HG03097 (cell line): ENCODE data around the gene RIT1.

Experiments used
- ATAC-seq: cut with Tn5 transposase; IDR thresholded peaks from one replicate; pipeline ENCODE4 v1.9.1; 2021; ENCODE audit not compliant: unreplicated experiment, low FRiP score

The RIT1 gene

DNA sequence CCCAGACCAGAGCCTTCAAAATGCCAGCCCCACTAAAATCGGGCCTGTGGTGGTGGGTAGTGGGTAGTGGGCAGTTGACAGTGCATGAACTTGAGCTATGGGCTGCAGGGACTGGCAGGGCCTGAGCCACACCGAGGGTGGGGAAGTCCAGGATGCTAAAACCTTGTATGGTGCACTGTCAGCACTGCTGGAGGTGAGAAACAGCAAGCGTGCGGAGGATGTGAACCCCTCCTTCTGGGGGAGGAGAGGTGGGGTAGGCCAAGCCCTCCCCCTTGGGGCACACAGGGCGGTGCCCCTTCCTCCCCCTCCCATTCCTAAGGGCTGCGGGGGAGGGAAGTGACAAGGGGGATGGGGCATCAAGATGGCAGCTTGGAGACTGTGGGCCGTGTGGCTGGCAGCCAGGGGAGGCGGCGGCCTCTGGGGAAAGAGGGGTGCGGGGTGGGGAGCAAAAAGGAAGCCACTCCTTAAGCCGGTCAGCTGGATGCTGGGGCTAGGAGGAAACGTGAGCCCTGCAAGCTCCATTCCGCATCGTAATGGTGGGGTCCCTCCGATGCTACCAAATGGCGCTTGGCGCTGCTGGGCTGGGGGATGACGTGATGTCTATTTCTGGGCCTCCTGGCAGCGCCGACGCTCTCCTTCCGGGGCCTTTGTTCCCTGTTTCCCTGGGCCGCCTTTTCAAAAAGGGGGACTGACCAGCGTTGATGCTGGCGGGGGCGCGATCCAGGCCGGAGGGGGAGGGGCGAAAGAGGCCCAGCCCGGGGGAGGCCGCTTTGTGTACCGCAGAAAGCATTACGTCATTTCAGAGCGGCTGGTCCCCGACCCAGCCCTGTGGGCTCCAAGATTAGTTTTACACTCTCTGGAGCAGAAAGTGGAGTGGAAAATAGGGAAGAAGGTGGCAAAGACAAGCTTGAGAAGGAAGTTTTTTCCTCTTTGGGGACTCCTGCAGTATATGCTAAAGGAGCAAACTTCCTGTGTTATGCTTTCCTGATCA lies 51.0 kb downstream of the RIT1 start:
- peak; percentile 11 for ATAC-seq

DNA sequence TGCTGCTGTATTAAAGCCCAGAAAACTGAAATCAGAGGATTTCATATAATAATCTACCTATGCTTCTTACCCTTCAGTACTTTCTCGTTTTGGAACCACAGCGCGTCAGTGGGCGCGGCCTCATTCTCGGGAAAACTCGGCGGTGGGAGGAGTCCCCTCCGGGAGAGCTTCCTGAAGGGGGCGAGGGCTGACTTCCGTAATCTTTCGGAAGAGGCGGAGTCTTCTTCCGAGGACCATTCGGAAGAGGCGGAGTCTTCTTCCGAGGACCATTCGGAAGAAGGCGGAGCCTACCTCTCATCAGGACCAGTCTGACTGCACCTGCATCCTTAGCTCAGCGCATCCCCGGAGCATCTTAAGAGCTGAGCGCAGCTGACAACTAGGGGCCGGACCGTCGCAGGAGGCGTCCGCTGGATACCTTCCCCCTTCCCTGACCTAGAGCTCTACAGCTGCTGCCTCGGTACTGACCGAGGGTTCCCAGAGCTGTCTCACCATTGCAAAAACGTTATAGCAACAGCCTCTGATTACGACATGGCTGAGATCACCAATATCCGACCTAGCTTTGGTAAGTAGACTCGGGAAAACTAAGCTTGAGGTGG lies 51.8 kb downstream of the RIT1 start, which contains the start of gene SYT11:
Gene SYT11, plus strand, starts transcription at position 334 of the 596 bp plus-strand sequence. Its CDS starts 195 bp downstream, at position 529.
- ATAC-seq = peak; percentile 71

DNA sequence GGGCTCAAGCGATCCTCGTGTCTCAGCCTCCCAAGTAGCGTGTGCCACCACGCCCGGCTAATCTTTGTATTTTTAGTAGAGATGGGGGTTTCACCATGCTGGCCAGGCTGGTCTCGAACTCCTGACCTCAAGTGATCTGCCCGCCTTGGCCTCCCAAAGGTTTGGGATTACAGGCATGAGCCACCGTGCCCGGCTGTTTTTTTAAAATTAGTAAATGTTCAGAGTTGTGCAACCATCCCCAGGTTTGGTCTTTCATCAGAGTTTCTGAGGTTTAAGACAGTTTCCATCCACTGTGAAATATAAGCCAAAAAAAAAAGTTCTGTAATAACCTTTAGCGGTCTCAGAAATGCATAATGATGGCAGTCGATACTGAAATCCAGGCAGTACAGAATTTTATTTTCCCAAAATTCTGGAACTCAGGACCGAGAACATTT lies 52.3 kb downstream of the RIT1 start:
- peak; percentile 0 for ATAC-seq

DNA sequence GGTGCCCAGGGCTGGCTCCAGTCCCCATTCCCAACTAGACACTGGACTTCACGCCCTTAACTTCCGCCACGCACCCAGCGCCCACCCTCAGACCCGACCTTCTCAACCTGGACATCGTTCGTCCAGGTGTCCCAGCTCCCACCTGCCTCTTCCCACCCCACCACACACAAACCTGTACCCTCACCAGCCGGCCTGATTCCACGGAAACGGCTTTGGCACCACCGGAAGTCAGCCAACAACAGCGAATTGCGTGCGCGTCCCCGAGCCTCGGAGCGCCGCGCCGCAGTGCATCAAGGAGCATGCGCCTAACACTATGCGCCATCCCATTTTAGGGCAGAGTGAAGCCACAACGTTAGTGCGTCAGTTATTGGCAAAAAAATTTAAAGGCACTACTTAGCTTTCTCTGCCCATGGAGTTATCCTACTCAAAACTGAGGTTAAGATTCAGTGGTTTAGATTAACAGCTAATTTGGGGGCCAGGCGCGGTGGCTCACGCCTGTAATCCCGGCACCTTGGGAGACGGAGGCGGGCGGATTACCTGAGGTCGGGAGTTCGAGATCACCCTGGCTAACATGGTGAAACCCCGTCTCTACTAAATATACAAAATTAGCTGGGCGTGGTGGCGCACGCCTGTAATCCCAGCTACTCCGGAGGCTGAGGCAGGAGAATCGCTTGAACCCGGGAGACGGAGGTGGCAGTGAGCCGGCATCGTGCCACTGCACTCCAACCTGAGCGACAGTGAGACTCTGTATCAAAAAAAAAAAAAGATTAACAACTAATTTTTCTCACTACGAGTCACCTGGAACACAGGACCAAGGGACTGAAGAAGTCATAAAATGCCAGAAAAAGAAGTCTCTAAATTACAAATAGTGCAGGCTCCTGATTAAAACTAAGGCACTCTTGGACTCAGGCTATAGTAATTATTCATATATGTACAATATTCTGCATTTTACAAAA lies 53.9 kb downstream of the RIT1 start, which contains the start of gene GON4L:
Gene GON4L, minus strand, starts transcription at position 240 of the 956 bp plus-strand sequence. CDS start 3,434 bp downstream, outside the sequence.
- ATAC-seq = peak; percentile 42

GRCh38 chr1:155856257-155856974 lies 54.7 kb downstream of the RIT1 start:
- no peak for ATAC-seq

- ATAC-seq = no peak
Observed at GRCh38 chr1:155850345-155850744, 60.8 kb downstream of the RIT1 start.

GRCh38 chr1:155847823-155848529 lies 63.2 kb downstream of the RIT1 start:
- no peak for ATAC-seq
